Esophagus squamous epithelium (tissue), 4 donors: ENCODE measurements around the gene FOXK2.

ENCODE experiments used
- POLR2A ChIP-seq, 4 donors: fragments of 450-650 bp; IDR thresholded peaks; one replicate each; pipeline ENCODE4 v1.6.1; 2017; ENCODE audit warnings: antibody characterized with exemption in 4 of 4, mild to moderate bottlenecking in 4 of 4, moderate library complexity in 3 of 4
- TF ChIP-seq, protein P1 (sequence below), 6 experiments: fragments of 450-650 bp in 4 of 6; fragments of 200-600 bp in 2 of 6; sonication (generic) in 2 of 6; IDR thresholded peaks; one replicate each; pipeline ENCODE4 v1.5.1; 2016 to 2019; ENCODE audit warnings: antibody characterized with exemption in 6 of 6, mild to moderate bottlenecking in 4 of 6, moderate library complexity in 4 of 6

DNA sequence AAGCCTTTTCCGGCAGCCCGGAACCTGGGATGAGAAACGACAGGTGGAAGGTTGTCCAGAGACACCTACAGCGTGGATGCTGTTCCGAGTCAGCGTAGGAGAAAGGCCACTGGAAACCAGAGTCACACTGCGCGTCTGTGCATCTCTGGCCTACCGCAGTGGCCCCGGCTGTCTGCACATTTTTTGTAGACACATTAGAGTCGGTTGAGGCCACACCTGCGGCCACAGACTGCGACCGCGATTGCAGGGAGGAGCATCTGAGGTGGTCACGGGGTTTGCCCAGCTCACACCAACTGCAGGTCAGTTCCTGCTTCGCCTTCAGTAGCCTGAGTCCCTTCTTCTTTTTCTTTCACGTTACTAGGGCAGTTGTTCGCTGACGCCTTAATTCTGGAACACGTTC lies 76.4 kb downstream of the FOXK2 start:
- TF ChIP-seq, protein P1, sequence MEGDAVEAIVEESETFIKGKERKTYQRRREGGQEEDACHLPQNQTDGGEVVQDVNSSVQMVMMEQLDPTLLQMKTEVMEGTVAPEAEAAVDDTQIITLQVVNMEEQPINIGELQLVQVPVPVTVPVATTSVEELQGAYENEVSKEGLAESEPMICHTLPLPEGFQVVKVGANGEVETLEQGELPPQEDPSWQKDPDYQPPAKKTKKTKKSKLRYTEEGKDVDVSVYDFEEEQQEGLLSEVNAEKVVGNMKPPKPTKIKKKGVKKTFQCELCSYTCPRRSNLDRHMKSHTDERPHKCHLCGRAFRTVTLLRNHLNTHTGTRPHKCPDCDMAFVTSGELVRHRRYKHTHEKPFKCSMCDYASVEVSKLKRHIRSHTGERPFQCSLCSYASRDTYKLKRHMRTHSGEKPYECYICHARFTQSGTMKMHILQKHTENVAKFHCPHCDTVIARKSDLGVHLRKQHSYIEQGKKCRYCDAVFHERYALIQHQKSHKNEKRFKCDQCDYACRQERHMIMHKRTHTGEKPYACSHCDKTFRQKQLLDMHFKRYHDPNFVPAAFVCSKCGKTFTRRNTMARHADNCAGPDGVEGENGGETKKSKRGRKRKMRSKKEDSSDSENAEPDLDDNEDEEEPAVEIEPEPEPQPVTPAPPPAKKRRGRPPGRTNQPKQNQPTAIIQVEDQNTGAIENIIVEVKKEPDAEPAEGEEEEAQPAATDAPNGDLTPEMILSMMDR (IDR thresholded peaks at IDR 0.05) = no peak
- no peak for TF ChIP-seq POLR2A (IDR thresholded peaks at IDR 0.05)
